GM18519 (cell line): ENCODE data around the gene ACBD6.

Experiments used
- ATAC-seq: cut with Tn5 transposase; IDR thresholded peaks from one replicate; pipeline ENCODE4 v1.9.1; 2021; ENCODE audit warnings: mild to moderate bottlenecking, moderate library complexity; ENCODE audit not compliant: unreplicated experiment, low FRiP score

The ACBD6 gene

DNA sequence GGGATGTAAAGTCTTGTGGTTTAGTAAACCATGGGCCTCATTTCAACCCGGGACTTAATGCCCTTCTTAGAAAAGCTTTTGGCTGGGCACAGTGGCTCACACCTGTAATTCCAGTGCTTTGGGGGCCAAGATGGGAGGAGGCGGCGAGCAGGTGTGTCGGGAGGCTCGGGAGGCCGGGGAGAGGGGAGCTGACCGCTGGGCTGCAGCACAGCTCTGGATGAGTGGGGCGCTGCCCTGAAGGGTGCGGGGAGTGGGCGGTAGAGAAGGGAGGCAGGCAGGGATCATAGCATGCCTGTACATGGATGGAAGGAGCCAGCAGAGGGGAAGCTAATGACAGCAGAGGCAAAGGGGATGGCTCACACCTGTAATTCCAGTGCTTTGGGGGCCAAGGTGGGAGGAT lies 241.3 kb downstream of the ACBD6 start:
- ATAC-seq, result no peak

DNA sequence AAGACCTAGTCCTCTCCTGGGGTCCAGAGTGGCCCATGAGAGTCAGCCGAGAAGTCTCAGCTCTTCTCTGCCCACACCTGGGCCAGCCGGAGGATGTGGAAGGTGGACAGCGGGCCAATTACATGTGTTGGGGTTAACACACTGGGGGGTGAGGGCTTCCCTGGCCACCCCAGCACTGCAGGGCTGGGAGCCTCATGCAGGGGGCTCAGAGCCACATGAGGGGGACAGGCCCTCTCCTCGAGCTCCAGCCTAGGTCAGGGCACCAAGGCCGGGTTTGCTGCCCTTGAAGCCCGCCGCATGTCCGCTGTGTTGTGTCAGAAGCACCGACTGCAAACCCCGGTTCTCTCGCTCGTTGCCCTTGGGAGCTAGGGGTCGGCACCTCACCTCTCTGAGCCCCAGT lies 241.8 kb downstream of the ACBD6 start:
- ATAC-seq, result no peak

DNA sequence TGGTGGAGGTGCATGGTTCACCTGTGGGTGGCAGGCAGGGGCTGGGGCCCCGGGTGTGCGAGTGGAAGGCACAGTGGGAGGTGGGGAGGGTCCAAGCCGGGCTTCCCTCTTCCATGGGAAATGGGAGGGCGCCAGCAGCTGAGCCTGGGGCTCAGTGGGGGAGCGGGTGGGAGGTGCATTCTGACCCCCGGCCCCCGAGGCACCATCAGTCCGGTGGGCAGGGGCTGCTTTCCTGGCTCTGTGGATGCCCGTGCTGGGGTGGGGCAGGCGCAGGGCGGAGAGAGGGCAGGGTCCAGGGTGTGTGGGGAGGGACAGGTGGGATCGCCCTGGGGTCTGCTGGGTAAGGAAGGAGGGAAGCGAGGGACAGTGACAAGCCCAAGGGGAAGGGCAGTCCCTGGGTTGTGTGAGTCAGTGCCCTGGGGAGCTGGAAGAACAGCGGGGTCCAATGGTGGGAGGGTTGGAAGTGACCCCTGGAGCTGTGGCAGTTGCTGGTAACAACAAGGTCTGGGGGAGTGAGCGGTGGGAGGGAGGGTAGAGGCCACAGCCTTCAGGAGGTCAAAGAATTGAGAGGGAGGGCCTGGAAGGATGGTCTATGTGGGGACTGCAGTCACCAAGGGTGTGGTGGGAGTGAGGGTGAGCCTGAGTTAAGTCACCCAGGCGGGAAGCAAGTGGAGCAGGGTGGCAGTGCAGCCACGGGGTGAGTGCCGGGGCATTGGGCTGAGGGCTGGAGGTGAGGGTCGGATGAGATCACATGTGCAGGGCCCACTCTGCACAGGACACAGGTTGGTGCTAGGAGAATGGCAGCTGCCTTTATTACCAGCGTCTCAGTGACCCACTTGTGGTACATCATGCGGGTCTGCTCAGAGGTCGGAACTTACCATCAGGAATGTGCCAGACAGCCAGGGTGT lies 242.7 kb downstream of the ACBD6 start:
- ATAC-seq, result no peak

DNA sequence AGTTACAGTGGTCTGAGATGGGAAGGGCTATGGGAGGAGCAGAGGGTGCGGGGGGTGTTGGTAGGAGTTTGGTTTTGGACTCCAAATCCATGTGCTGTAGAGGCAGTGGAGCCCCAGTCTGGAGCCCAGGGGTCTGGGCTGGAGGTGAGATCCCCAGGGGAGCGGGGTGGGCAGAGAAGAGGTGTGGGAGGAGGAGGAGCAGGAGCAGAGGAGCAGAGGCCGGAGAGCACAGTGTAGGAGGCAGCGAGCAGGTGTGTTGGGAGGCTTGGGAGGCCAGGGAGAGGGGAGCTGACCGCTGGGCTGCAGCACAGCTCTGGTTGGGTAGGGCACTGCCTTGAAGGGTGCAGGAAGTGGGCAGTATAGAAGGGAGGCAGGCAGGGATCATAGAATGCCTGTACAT lies 243.4 kb downstream of the ACBD6 start:
- ATAC-seq, result no peak

- ATAC-seq, result no peak
Measured at GRCh38 chr1:180258290-180258689, 244.1 kb downstream of the ACBD6 start.

DNA sequence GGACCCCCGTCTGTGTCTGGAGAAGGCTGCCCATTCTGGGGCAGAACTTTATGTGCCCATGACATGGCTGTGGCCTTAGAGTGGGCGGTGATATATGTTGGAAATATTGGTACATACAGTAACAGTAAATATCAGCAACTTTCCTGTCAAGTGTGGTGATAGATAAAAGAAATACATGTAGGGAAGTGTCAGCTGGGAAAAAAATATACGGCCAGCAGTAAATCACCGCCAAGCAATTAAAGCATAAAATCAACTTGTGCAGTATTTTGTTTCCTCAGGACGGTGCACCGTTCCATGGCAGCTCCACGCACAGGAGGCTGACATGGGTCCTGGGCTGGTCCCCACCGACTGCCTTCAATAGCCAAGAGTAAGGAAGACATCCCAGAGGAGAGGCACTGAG lies 244.9 kb downstream of the ACBD6 start:
- no peak for ATAC-seq

DNA sequence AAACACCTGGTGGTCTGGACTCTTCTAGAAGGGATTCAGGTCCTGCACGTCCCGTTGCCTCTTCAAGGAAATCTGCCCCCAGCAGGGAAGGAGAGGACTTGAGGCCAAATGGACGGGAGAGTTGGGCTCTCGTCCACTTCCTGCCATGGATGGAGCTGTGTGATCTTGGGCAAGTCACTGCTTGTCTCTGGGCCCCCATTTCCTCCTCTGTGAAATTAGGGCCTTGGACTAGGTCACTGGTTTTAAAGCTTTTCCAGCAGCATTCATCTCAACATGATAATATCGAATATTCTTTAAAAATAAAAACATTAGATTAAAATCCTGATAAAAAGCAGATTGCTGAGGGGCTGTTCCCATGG lies 245.4 kb downstream of the ACBD6 start:
- ATAC-seq, result no peak

- no peak for ATAC-seq
Measured at GRCh38 chr1:180256341-180257027, 245.9 kb downstream of the ACBD6 start.

DNA sequence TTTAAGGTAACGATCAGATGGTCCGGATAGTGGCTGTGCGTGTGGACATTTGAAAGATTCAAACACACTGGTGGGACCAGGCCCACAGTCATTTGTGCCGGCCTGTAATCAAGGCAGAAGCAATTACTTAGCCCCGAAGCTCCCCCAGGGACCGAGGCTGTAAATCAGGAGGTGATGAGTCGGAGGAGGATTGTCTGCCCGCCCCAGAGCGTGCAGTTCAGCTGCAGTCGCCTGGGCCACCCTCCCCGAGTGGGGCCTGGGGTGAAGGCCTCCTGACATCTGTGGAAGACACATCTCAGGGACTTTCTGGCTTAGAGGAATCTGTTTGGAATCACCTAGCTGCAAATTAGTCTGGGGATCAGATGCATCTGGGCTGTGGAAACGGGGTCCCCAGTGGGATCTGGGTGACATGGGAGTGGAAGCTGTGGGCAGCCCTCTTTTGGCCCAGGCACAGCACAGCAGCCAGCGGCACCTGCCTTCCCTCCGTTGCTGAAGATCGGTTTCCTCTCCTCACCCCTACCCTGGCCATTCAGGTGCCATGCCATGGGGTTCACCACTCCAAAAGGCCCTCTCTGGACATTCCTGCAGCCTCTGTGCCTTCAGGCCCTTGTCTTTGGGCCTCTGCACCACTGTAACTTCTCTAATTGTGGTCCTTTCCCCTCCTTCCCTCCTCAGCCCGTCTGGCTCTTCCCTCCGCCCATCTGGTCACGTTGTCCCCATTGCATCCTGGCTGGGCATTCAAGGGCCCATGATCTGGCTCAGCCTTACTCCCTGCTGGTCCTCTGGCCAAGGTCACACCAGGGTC lies 246.6 kb downstream of the ACBD6 start:
- ATAC-seq, result no peak

GRCh38 chr1:180254854-180255253 lies 247.5 kb downstream of the ACBD6 start:
- no peak for ATAC-seq

- no peak for ATAC-seq
Measured at GRCh38 chr1:180254496-180254819, 247.9 kb downstream of the ACBD6 start.

GRCh38 chr1:180253585-180254495 lies 248.5 kb downstream of the ACBD6 start:
- ATAC-seq, result no peak

- ATAC-seq, result no peak
Measured at GRCh38 chr1:180252638-180253536, 249.5 kb downstream of the ACBD6 start.

DNA sequence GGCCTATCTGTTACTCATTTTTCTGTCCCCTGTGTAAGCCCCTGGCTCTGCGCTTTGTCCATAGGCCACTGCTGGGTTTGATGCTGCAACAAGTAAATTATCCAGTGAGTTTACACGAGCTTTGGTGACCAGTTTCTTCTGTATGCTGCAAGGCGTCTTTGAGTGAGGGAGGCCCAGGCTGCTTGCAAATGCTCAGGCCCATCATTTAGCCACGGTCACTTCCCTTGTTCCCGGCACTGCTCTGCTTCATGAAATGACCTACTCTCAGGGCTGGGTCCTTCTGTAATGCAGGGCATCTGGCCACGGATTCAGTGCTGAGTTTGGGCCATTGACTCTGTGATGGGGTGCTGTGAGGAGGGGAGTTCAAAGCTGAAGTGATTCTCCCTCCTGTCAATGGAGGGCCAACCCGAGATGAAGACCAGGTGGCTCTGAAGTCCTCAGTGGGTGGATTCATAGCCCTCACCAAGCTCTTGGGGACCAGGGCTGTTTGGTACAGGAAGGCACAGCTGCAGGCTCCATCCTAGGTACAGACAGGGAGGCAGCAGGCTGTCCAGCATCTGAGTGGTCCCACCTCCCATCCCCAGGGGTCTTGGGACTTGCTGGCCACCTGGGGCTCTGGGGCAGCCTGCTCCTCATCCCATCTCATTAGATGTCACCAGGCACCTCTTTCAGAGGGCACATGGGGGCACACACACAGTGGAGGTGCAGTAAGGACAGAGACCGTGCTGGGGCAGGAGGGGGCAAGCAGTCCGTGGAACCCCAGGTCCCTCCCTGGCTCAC lies 250.7 kb downstream of the ACBD6 start:
- ATAC-seq, result no peak

DNA sequence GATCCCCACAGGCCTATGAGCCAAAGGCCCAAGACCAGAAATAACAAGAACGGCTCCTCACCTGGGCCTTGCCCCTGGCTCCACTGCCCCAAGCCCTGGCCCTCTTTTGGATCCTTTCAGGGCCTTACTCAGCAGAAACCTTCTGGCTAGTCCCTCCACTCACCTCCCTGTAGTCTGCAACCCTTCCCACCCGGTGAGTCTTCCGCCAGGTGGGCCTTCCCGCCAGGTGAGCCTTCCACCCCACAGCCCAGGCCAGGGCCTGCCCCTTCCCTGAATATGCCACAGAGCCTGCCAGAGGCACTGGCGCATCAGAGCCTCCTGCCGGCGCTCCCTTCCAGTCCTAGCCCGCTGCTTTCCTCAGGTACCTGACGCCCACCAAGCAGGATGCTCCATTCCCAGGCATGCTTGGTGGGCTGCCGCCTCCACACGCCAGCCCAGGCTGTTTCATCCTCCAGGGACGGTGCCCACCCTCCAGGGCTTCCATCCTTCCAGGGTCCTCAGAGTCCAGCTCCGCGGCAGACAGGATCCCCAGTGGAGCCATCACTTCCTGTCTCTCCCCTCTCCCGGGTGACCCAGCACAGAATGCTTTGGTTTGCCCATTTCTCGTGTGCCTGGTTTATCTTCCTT lies 251.4 kb downstream of the ACBD6 start:
- ATAC-seq, result no peak

GRCh38 chr1:180250499-180250770 lies 251.9 kb downstream of the ACBD6 start:
- ATAC-seq, result no peak

GRCh38 chr1:180249725-180250498 lies 252.5 kb downstream of the ACBD6 start:
- ATAC-seq, result no peak
